CD4-positive, alpha-beta T cell (primary cell): ENCODE data around the gene CLCF1. TPM values are rescaled to one million over a fixed set of nuclear protein-coding genes. Genes with fewer than 3 reads are reported as not detected.
A peak's percentile ranks its signal among the peaks of the same experiment; 100 is the strongest.

Experiments
- ATAC-seq: fragments of 200-7000 bp; cut with Tn5 transposase; one replicate; pipeline ENCODE4 v1.10.0; 2022; ENCODE audit warnings: mild to moderate bottlenecking; ENCODE audit not compliant: poor library complexity
- CTCF ChIA-PET: fragments of 350-600 bp; sonication (Branson Sonifier 250); formaldehyde crosslinking; loops from one replicate; lab custom pipeline; 2021; ENCODE audit warnings: antibody characterized with exemption, inconsistent platforms; lab: Charles Lee
- POLR2A ChIA-PET: fragments of 350-600 bp; sonication (Branson Sonifier 250); formaldehyde crosslinking; loops from one replicate; lab custom pipeline; 2021; ENCODE audit warnings: antibody characterized with exemption, inconsistent platforms; lab: Charles Lee
- DNase-seq, 14 experiments: peaks; one replicate each; pipeline ENCODE4 v3.0.0-alpha.2; 2013 to 2020; ENCODE audit warnings: mixed read lengths in 2 of 14
- H3K27ac ChIP-seq, 2 donors: one replicate each; pipeline versions ENCODE4 v1.5.1 to v1.7.0; 2013; ENCODE audit warnings: low read length in 2 of 2, low read depth in 1 of 2, mild to moderate bottlenecking in 1 of 2
- H3K27me3 ChIP-seq, 2 experiments: 1 replicate in 1 of 2; 2 replicates in 1 of 2; pipeline versions ENCODE4 v1.6.1 to v1.7.0; 2013; ENCODE audit warnings: low read length in 2 of 2, control low read depth in 1 of 2, mild to moderate bottlenecking in 1 of 2, moderate library complexity in 1 of 2; ENCODE audit not compliant: insufficient read depth in 2 of 2, control insufficient read depth in 1 of 2
- H3K36me3 ChIP-seq: one replicate; pipeline ENCODE4 v1.6.1; 2013; ENCODE audit warnings: low read length, control low read depth; ENCODE audit not compliant: insufficient read depth
- H3K4me1 ChIP-seq: one replicate; pipeline ENCODE4 v1.6.1; 2013; ENCODE audit warnings: low read length, control low read depth; ENCODE audit not compliant: insufficient read depth
- H3K4me3 ChIP-seq: one replicate; pipeline ENCODE4 v1.5.1; 2013; ENCODE audit warnings: mild to moderate bottlenecking, low read length, moderate library complexity
- H3K9me3 ChIP-seq, 2 experiments: 1 replicate in 1 of 2; 2 replicates in 1 of 2; pipeline versions ENCODE4 v1.6.1 to v1.7.0; 2013; ENCODE audit warnings: low read length in 2 of 2, mild to moderate bottlenecking in 2 of 2, control low read depth in 1 of 2, moderate library complexity in 1 of 2; ENCODE audit not compliant: control insufficient read depth in 1 of 2, insufficient read depth in 1 of 2
- H3K27ac Mint-ChIP-seq: one replicate; pipeline ENCODE4 v1.8.0; 2020; ENCODE audit warnings: mixed read lengths
- H3K27me3 Mint-ChIP-seq: one replicate; pipeline ENCODE4 v1.8.0; 2021; ENCODE audit warnings: mixed read lengths
- H3K36me3 Mint-ChIP-seq: one replicate; pipeline ENCODE4 v1.8.0; 2021; ENCODE audit warnings: low read depth, mixed read lengths
- H3K4me1 Mint-ChIP-seq: one replicate; pipeline ENCODE4 v1.8.0; 2021; ENCODE audit warnings: low read depth, mixed read lengths
- H3K4me3 Mint-ChIP-seq: one replicate; pipeline ENCODE4 v1.8.0; 2020; ENCODE audit warnings: mild to moderate bottlenecking, mixed read lengths
- H3K9me3 Mint-ChIP-seq: one replicate; pipeline ENCODE4 v1.8.0; 2020; ENCODE audit warnings: mixed read lengths
- CTCF ChIP-seq: fragments of 200-600 bp; IDR thresholded peaks from one replicate; pipeline ENCODE4 v1.8.0; 2022; ENCODE audit warnings: antibody characterized with exemption, mild to moderate bottlenecking
- intact Hi-C, 2 experiments: fragments of 100-400 bp; cut with DNase I in 1 of 2; cut with micrococcal nuclease in 1 of 2; formaldehyde crosslinking; loops; one replicate each; pipeline versions ENCODE4 v1.15.1 to v1.9.0; 2023 to 2025; cut with DNase I, micrococcal nuclease
- total RNA-seq, 174 experiments: library from RNA in 2 of 174; stranded (reverse) in 2 of 174; gene quantifications; one replicate each; pipeline ENCODE4 v1.2.3 and lab custom pipeline; 2021 to 2026

The CLCF1 gene
- total RNA-seq, 2 experiments from 2014 or later: 6.0 to 6.9 TPM

- peak within 1 kb of the TSS; percentile 98 for H3K4me3 ChIP-seq
- Mint-ChIP-seq H3K9me3 (no peaks in the 10 kb centered on the region), H3K4me3 (peak within 1 kb of the TSS; percentile 100), H3K27ac (peak within 1 kb of the TSS; percentile 98), H3K36me3 (peaks cover 56% of the 10 kb centered on the region), H3K27me3 (no peaks in the 10 kb centered on the region), H3K4me1 (peaks cover 56% of the 10 kb centered on the region)
- peaks cover 48% of the 10 kb centered on the region for H3K36me3 ChIP-seq
- TF ChIP-seq CTCF: no peak
- ATAC-seq: peak; percentile 69
- peaks cover 0 to 3% of the 10 kb centered on the region in 2 experiments for H3K27me3 ChIP-seq
- peak; percentile 83 to 96 (median 92) for DNase-seq
- H3K9me3 ChIP-seq: peaks cover 0 to 5% of the 10 kb centered on the region in 2 experiments
- H3K4me1 ChIP-seq: peaks cover 86% of the 10 kb centered on the region
- ChIA-PET POLR2A (interaction anchor here (0.7 to 7.1 kb wide), 36 partner anchors 7 to 758 kb away, joined by 3 to 353 read pairs (median 6); partner anchors contain the start of genes AIP, ANKRD13D, CARNS1 and CLCF1), CTCF (interaction anchor here (0.6 to 5.3 kb wide), 25 partner anchors 8 to 182 kb away, joined by 3 to 46 read pairs (median 4); partner anchors contain the start of genes AIP, CARNS1, CDK2AP2 and CLCF1)
- peak within 1 kb of the TSS; percentile 62 to 84 for H3K27ac ChIP-seq
- intact Hi-C loops: loop anchor here (1.0 to 5.0 kb wide), 6 partner anchors 27 to 106 kb away; partner anchors contain the start of genes TMEM134 (in 2 of the 2), CDK2AP2 (in 1 of the 2), PITPNM1 (in 1 of the 2) and PTPRCAP (in 1 of the 2)
Observed at GRCh38 chr11:67401495-67402191, 28.2 kb upstream of the CLCF1 start, which contains the start of gene PPP1CA. Gene PPP1CA (minus strand): TSS chr11:67401858. CDS start chr11:67401782, 76 bp downstream.

GRCh38 chr11:67400942-67401494 lies 27.6 kb upstream of the CLCF1 start:
- no peak for TF ChIP-seq CTCF
- peak overlapping the region; percentile 93 for H3K4me3 Mint-ChIP-seq
- no peaks in the 10 kb centered on the region for H3K9me3 Mint-ChIP-seq
- no peaks in the 10 kb centered on the region for H3K27me3 Mint-ChIP-seq
- H3K27ac ChIP-seq: peak overlapping the region; percentile 38 to 78
- H3K4me3 ChIP-seq: peak overlapping the region; percentile 98
- intact Hi-C loops: loop anchor here (1.0 to 5.0 kb wide), 5 partner anchors 28 to 106 kb away; partner anchors contain the start of genes CDK2AP2 (in 1 of the 2), PITPNM1 (in 1 of the 2), PTPRCAP (in 1 of the 2) and RPS6KB2 (in 1 of the 2)
- peaks cover 86% of the 10 kb centered on the region for H3K4me1 ChIP-seq
- peaks cover 0 to 5% of the 10 kb centered on the region in 2 experiments for H3K9me3 ChIP-seq
- H3K36me3 ChIP-seq: peaks cover 48% of the 10 kb centered on the region
- H3K27ac Mint-ChIP-seq: peak overlapping the region; percentile 73
- CTCF ChIA-PET: interaction anchor here (0.6 to 5.3 kb wide), 23 partner anchors 8 to 183 kb away, joined by 3 to 46 read pairs (median 4); partner anchors contain the start of genes AIP, CARNS1, CDK2AP2 and CLCF1
- no peak for DNase-seq
- ATAC-seq: no peak
- peaks cover 56% of the 10 kb centered on the region for H3K36me3 Mint-ChIP-seq
- H3K4me1 Mint-ChIP-seq: peaks cover 55% of the 10 kb centered on the region
- POLR2A ChIA-PET: interaction anchor here (0.7 to 7.1 kb wide), 33 partner anchors 8 to 758 kb away, joined by 3 to 353 read pairs (median 6); partner anchors contain the start of genes AIP, ANKRD13D, CARNS1 and GPR152
- peaks cover 0 to 3% of the 10 kb centered on the region in 2 experiments for H3K27me3 ChIP-seq
